ENCODE data around the gene GBF1. TPM values are rescaled to one million over a fixed set of nuclear protein-coding genes. Genes with fewer than 3 reads are reported as not detected.

The GBF1 gene
- total and polyA plus RNA-seq, 10 of the 15 experiments (the other 5 are each of a cell fraction or from before 2014, with no cell fraction given), result 0.82 to 42.0 (median 21.8) TPM

DNA sequence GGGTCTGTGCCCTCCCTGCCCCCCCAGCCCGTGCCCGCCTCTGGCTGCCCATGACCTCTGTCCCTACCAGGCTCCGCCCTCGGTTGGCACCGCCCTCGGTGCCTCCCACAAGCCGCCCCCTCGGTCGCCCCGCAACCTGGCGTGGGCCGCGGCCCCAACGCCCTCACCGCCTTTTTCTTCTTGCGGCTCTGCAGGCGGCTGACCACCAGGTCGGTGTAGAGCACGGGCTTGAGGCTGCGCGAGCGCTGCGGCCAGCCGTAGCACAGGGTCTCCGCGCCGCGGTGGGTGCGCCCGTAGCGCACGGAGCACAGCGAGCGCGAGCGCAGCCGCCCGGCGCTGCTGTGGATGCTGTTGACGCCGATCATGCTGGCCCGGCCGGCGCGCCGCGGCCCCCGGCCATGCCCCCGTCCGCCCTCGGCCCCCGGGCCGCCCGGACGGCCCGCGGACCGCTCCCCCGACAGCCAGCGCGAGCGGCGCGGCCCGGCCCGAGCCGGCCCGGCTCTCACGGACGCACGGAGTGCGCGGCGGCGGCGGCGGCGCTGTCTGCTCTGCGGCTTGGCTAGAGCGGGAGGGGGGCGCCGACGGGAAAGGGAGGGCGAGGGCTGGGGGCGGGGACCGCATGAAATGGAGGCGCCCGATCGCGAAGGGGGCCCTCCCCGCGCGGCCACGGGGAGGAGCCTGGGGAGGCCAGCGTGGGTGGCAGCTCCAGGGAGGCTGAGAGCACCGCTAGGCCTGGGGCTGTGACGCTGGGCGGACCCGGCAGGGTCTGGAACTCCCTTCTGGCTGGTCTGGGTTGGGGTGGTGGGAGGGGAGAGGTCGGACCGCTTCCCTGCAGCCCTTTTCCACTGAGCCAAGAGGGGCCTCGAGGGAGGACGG, 163.6 kb downstream of the GBF1 start:
- Histone ChIP-seq H3K36me3 (ENCODE audit: control insufficient read depth in 2 of 2, insufficient read depth in 2 of 2, low read length in 1 of 2) (no peaks in the 10 kb centered on the region), H3K4me1 (ENCODE audit: control insufficient read depth, insufficient read depth, low read length) (peaks cover 9% of the 10 kb centered on the region), H3K27me3 (replicated peaks in 1 of 2; ENCODE audit: control insufficient read depth in 2 of 2, insufficient read depth in 2 of 2, low read length in 1 of 2) (peaks cover 17 to 21% of the 10 kb centered on the region in 2 experiments), H3K79me2 (ENCODE audit: control insufficient read depth, insufficient read depth, low read length) (no peaks in the 10 kb centered on the region), H3K9ac (ENCODE audit: control insufficient read depth, insufficient read depth, low read length) (no peak overlapping the region), H3K27ac (ENCODE audit: control insufficient read depth, insufficient read depth) (no peak overlapping the region), H3K9me3 (replicated peaks; ENCODE audit: control insufficient read depth, insufficient read depth, low read length) (no peaks in the 10 kb centered on the region), H4K20me1 (ENCODE audit: control insufficient read depth, insufficient read depth) (peaks cover 5% of the 10 kb centered on the region; the same call in 1 of the 2 replicates), H2AFZ (ENCODE audit: control insufficient read depth, low read depth, low read length) (no peak overlapping the region), H3K4me2 (ENCODE audit: control insufficient read depth, insufficient read depth) (peak overlapping the region; percentile 64; the same call in 1 of the 2 replicates), H3K4me3 (peak overlapping the region; percentile 22; the same call in 1 of the 2 replicates)
- intact Hi-C loops (cut with micrococcal nuclease; ENCODE audit: unreplicated experiment), result no loop called here
- CTCF ChIA-PET, result interaction anchor here (1.2 to 1.7 kb wide), 2 partner anchors 10 to 180 kb away, joined by 4 to 7 read pairs; no protein-coding TSS in a partner anchor
- RAD21 ChIA-PET (ENCODE audit: unreplicated experiment), result interaction anchor here (0.9 kb wide), 1 partner anchor 179 kb away, joined by 3 read pairs; no protein-coding TSS in a partner anchor
- ATAC-seq (0 out of 3 replicates have a peak, but pooled peaks have one; percentile 8), DNase-seq (ENCODE audit: low read depth, low spot score) (no peak), FAIRE-seq (no peak)
- POLR2A ChIA-PET, result interaction anchor here (1.2 kb wide), 1 partner anchor 14 kb away, joined by 4 read pairs; no protein-coding TSS in a partner anchor
- whole genome bisulfite sequencing (ENCODE audit: insufficient coverage, insufficient replicate concordance, low lambda C conversion rate, missing lambda C conversion rate), result 3% methylated on average over 59 of the region's 103 CpGs
- in situ Hi-C loops (cut with MboI), result loop anchor here (5.0 kb wide), 1 partner anchor 182 kb away; the partner anchor contains the start of gene ELOVL3
- no TSS peak for BruUV-seq (replicated peaks)
- SMC1A ChIA-PET (ENCODE audit: uncharacterized antibody, unreplicated experiment), result interaction anchor here (1.0 to 1.2 kb wide), 2 partner anchors 11 kb away, joined by 3 read pairs; no protein-coding TSS in a partner anchor
- TF ChIP-seq EZH2 (IDR thresholded peaks at IDR 0.05; ENCODE audit: borderline replicate concordance, control insufficient read depth, low read depth, low read length) (no peak), EGR1 (IDR thresholded peaks at IDR 0.05; ENCODE audit: borderline replicate concordance in 1 of 2, low read depth in 2 of 2, low read length in 2 of 2) (peak in 1 of 2 experiments; percentile 75; a peak in 2 of 3 replicates), SMC3 (IDR thresholded peaks at IDR 0.05; ENCODE audit: borderline replicate concordance, low read length) (no peak), HDAC6 (IDR thresholded peaks at IDR 0.05; ENCODE audit: unreplicated experiment) (peak; percentile 12), TCF3 (IDR thresholded peaks at IDR 0.05; ENCODE audit: borderline replicate concordance, insufficient read depth, low read depth, low read length) (no peak), CBX3 (IDR thresholded peaks at IDR 0.05; ENCODE audit: borderline replicate concordance, low read depth) (no peak), FOXM1 (IDR thresholded peaks at IDR 0.05; ENCODE audit: low read depth, low read length) (no peak), TAF1 (IDR thresholded peaks at IDR 0.05; ENCODE audit: borderline replicate concordance, low read depth, low read length) (0 out of 2 replicates have a peak, but pooled peaks have one; percentile 17), FOXK2 (IDR thresholded peaks at IDR 0.05) (no peak), MEF2A (IDR thresholded peaks at IDR 0.05; ENCODE audit: insufficient read depth, low read depth, low read length) (no peak), POLR2A (IDR thresholded peaks at IDR 0.05; ENCODE audit: low read depth, low read length) (peak; percentile 50; the same call in 1 of the 2 replicates), HDGF (IDR thresholded peaks at IDR 0.05) (no peak), DPF2 (IDR thresholded peaks at IDR 0.05) (no peak)
- TF ChIP-seq, protein P1, sequence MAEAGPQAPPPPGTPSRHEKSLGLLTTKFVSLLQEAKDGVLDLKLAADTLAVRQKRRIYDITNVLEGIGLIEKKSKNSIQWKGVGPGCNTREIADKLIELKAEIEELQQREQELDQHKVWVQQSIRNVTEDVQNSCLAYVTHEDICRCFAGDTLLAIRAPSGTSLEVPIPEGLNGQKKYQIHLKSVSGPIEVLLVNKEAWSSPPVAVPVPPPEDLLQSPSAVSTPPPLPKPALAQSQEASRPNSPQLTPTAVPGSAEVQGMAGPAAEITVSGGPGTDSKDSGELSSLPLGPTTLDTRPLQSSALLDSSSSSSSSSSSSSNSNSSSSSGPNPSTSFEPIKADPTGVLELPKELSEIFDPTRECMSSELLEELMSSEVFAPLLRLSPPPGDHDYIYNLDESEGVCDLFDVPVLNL (IDR thresholded peaks at IDR 0.05; ENCODE audit: low read depth, low read length), result no peak
- TF ChIP-seq, protein P2, sequence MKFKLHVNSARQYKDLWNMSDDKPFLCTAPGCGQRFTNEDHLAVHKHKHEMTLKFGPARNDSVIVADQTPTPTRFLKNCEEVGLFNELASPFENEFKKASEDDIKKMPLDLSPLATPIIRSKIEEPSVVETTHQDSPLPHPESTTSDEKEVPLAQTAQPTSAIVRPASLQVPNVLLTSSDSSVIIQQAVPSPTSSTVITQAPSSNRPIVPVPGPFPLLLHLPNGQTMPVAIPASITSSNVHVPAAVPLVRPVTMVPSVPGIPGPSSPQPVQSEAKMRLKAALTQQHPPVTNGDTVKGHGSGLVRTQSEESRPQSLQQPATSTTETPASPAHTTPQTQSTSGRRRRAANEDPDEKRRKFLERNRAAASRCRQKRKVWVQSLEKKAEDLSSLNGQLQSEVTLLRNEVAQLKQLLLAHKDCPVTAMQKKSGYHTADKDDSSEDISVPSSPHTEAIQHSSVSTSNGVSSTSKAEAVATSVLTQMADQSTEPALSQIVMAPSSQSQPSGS (IDR thresholded peaks at IDR 0.05; ENCODE audit: low read length), result no peak
- TF ChIP-seq, protein P3, sequence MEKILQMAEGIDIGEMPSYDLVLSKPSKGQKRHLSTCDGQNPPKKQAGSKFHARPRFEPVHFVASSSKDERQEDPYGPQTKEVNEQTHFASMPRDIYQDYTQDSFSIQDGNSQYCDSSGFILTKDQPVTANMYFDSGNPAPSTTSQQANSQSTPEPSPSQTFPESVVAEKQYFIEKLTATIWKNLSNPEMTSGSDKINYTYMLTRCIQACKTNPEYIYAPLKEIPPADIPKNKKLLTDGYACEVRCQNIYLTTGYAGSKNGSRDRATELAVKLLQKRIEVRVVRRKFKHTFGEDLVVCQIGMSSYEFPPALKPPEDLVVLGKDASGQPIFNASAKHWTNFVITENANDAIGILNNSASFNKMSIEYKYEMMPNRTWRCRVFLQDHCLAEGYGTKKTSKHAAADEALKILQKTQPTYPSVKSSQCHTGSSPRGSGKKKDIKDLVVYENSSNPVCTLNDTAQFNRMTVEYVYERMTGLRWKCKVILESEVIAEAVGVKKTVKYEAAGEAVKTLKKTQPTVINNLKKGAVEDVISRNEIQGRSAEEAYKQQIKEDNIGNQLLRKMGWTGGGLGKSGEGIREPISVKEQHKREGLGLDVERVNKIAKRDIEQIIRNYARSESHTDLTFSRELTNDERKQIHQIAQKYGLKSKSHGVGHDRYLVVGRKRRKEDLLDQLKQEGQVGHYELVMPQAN (conservative IDR thresholded peaks at IDR 0.05), result no peak
- TF ChIP-seq, protein P4, sequence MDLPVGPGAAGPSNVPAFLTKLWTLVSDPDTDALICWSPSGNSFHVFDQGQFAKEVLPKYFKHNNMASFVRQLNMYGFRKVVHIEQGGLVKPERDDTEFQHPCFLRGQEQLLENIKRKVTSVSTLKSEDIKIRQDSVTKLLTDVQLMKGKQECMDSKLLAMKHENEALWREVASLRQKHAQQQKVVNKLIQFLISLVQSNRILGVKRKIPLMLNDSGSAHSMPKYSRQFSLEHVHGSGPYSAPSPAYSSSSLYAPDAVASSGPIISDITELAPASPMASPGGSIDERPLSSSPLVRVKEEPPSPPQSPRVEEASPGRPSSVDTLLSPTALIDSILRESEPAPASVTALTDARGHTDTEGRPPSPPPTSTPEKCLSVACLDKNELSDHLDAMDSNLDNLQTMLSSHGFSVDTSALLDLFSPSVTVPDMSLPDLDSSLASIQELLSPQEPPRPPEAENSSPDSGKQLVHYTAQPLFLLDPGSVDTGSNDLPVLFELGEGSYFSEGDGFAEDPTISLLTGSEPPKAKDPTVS (IDR thresholded peaks at IDR 0.05; ENCODE audit: low read depth, low read length), result no peak

Data from GM12878 (cell line).